IMR-90 (cell line): Measurements from ENCODE around the gene PRDM2. TPM values are rescaled to one million over a fixed set of nuclear protein-coding genes. Genes with fewer than 3 reads are reported as not detected.

Experiments used
- ATAC-seq: fragments of 200-7000 bp; cut with Tn5 transposase; 2 replicates; pipeline ENCODE4 v1.9.1; 2020; ENCODE audit warnings: low read depth, mild to moderate bottlenecking, moderate library complexity
- BruUV-seq: library from RNA; stranded (reverse); fragments of 400-500 nt; replicated peaks from 2 replicates; lab custom pipeline; 2021; lab: Mats Ljungman, UMichigan
- CTCF ChIA-PET: fragments of 300-600 bp; formaldehyde crosslinking; extraction: SDS; loops from one replicate; lab custom pipeline; 2021; ENCODE audit warnings: antibody characterized with exemption; lab: Yijun Ruan, JAX
- POLR2A ChIA-PET: fragments of 300-600 bp; sonication (Branson Sonifier 250); formaldehyde crosslinking; loops from one replicate; lab custom pipeline; 2022; ENCODE audit warnings: antibody characterized with exemption; ENCODE audit not compliant: unreplicated experiment; lab: Charles Lee
- DNase-seq: peaks from one replicate; pipeline ENCODE4 v3.0.0; 2013
- H2AFZ ChIP-seq: replicated peaks from 2 replicates; pipeline ENCODE3; 2013; ENCODE audit warnings: low read length, mild to moderate bottlenecking; ENCODE audit not compliant: poor library complexity
- H2AK5ac ChIP-seq: 2 replicates; pipeline ENCODE4 v1.6.1; 2013; ENCODE audit warnings: low read depth, low read length, inconsistent platforms
- H2AK9ac ChIP-seq: replicated peaks from 2 replicates; pipeline ENCODE3; 2013; ENCODE audit warnings: mild to moderate bottlenecking, low read depth, low read length, moderate library complexity; ENCODE audit not compliant: poor library complexity
- H2BK120ac ChIP-seq: 2 replicates; pipeline ENCODE4 v1.6.1; 2013; ENCODE audit warnings: low read depth, low read length, inconsistent platforms
- H2BK15ac ChIP-seq: 3 replicates; pipeline ENCODE4 v1.6.1; 2013; ENCODE audit warnings: low read depth, low read length, inconsistent platforms
- H2BK20ac ChIP-seq: 2 replicates; pipeline ENCODE4 v1.6.1; 2013; ENCODE audit warnings: low read depth, mild to moderate bottlenecking, inconsistent platforms, low read length, moderate library complexity
- H2BK5ac ChIP-seq: 2 replicates; pipeline ENCODE4 v1.6.1; 2013; ENCODE audit warnings: mild to moderate bottlenecking, low read depth, low read length, inconsistent platforms; ENCODE audit not compliant: poor library complexity, severe bottlenecking
- H3K14ac ChIP-seq: replicated peaks from 2 replicates; pipeline ENCODE4 v1.6.1; 2013; ENCODE audit warnings: low read depth, low read length, inconsistent platforms
- H3K18ac ChIP-seq: 2 replicates; pipeline ENCODE4 v1.6.1; 2013; ENCODE audit warnings: low read depth, low read length, control low read depth
- H3K23ac ChIP-seq: 2 replicates; pipeline ENCODE4 v1.6.1; 2013; ENCODE audit warnings: low read depth, low read length, inconsistent platforms
- H3K27ac ChIP-seq: 2 replicates; pipeline ENCODE4 v1.5.1; 2013; ENCODE audit warnings: mild to moderate bottlenecking, control low read depth, low read length; ENCODE audit not compliant: insufficient read depth
- H3K27me3 ChIP-seq: 2 replicates; pipeline ENCODE4 v1.6.1; 2013; ENCODE audit warnings: low read length; ENCODE audit not compliant: control insufficient read depth, insufficient read depth
- H3K36me3 ChIP-seq: 2 replicates; pipeline ENCODE4 v1.6.1; 2013; ENCODE audit warnings: low read length, mixed read lengths; ENCODE audit not compliant: control insufficient read depth, insufficient read depth
- H3K4ac ChIP-seq: 2 replicates; pipeline ENCODE4 v1.6.1; 2013; ENCODE audit warnings: low read depth, low read length, inconsistent platforms
- H3K4me1 ChIP-seq: 2 replicates; pipeline ENCODE4 v1.6.1; 2013; ENCODE audit warnings: low read length, mixed read lengths; ENCODE audit not compliant: control insufficient read depth, insufficient read depth
- H3K4me2 ChIP-seq: 2 replicates; pipeline ENCODE4 v1.6.1; 2013; ENCODE audit warnings: low read depth, mild to moderate bottlenecking, control low read depth, low read length, moderate library complexity
- H3K4me3 ChIP-seq: 2 replicates; pipeline ENCODE4 v1.5.1; 2013; ENCODE audit warnings: low read depth, mild to moderate bottlenecking, control low read depth, low read length, moderate library complexity; ENCODE audit not compliant: insufficient read depth
- H3K56ac ChIP-seq: 2 replicates; pipeline ENCODE4 v1.6.1; 2013; ENCODE audit warnings: low read length, inconsistent platforms; ENCODE audit not compliant: insufficient read depth; ENCODE audit errors: extremely low read depth
- H3K79me1 ChIP-seq, 2 experiments: 2 replicates each; pipeline ENCODE4 v1.6.1; 2013; ENCODE audit warnings: low read length in 2 of 2, inconsistent platforms in 1 of 2, low read depth in 1 of 2
- H3K9ac ChIP-seq: 2 replicates; pipeline ENCODE4 v1.6.1; 2013; ENCODE audit warnings: low read depth, low read length, control low read depth
- H3K9me1 ChIP-seq: 2 replicates; pipeline ENCODE4 v1.6.1; 2013; ENCODE audit warnings: low read length, inconsistent platforms; ENCODE audit not compliant: insufficient read depth
- H3K9me3 ChIP-seq: 2 replicates; pipeline ENCODE4 v1.6.1; 2013; ENCODE audit warnings: low read length; ENCODE audit not compliant: control insufficient read depth, insufficient read depth
- H4K20me1 ChIP-seq: 2 replicates; pipeline ENCODE4 v1.6.1; 2013; ENCODE audit warnings: low read length, inconsistent platforms; ENCODE audit not compliant: insufficient read depth
- H4K5ac ChIP-seq: 2 replicates; pipeline ENCODE4 v1.6.1; 2013; ENCODE audit warnings: mild to moderate bottlenecking, low read depth, low read length, control low read depth
- H4K8ac ChIP-seq, 2 experiments: 2 replicates each; pipeline ENCODE4 v1.6.1; 2013; ENCODE audit warnings: low read depth in 2 of 2, low read length in 2 of 2, control low read depth in 1 of 2, inconsistent platforms in 1 of 2
- H4K91ac ChIP-seq: 2 replicates; pipeline ENCODE4 v1.6.1; 2013; ENCODE audit warnings: low read depth, low read length, inconsistent platforms; ENCODE audit not compliant: insufficient read depth
- BHLHE40 ChIP-seq: fragments of 150-350 bp; IDR thresholded peaks from 2 replicates; pipeline ENCODE4 v1.6.1; 2016; ENCODE audit warnings: mild to moderate bottlenecking, low read depth, low read length
- CEBPB ChIP-seq: IDR thresholded peaks from 2 replicates; pipeline ENCODE4 v1.6.1; 2012; ENCODE audit warnings: low read depth, low read length, improper control_type of control experiment
- MAFK ChIP-seq: IDR thresholded peaks from 2 replicates; pipeline ENCODE4 v1.6.1; 2012; ENCODE audit warnings: low read depth, low read length, improper control_type of control experiment
- MXI1 ChIP-seq: IDR thresholded peaks from 2 replicates; pipeline ENCODE4 v1.6.1; 2012; ENCODE audit warnings: low read depth, mild to moderate bottlenecking, low read length, moderate library complexity, borderline replicate concordance
- POLR2A ChIP-seq: IDR thresholded peaks from 2 replicates; pipeline ENCODE4 v1.6.1; 2012; ENCODE audit warnings: mild to moderate bottlenecking, low read depth, low read length
- WGBS, 2 experiments: methylation state at CpG; one replicate each; pipeline versions ENCODE4 v1.1.5 to v1.1.7; 2013; ENCODE audit warnings: missing lambda C conversion rate in 2 of 2; ENCODE audit not compliant: insufficient read length in 1 of 2; ENCODE audit errors: extremely low coverage in 2 of 2; 5-methylcytosine and 5-hydroxymethylcytosine counted together
- dilution Hi-C: fragments of 300-500 bp; cut with HindIII; formaldehyde crosslinking; loops from one replicate; pipeline ENCODE4 v1.14.3; 2018; ENCODE audit warnings: low sequenced_read_pairs; ENCODE audit not compliant: unreplicated experiment
- in situ Hi-C: fragments of 300-500 bp; cut with MboI; formaldehyde crosslinking; loops from 3 replicates; pipeline ENCODE4 v1.14.3; 2019; ENCODE audit warnings: low sequenced_read_pairs, inconsistent platforms, mixed read lengths
- intact Hi-C: fragments of 100-400 bp; cut with micrococcal nuclease; formaldehyde crosslinking; loops from 2 replicates; pipeline ENCODE4 v1.10.0; 2022
- polyA plus RNA-seq, 3 experiments: library from polyadenylated mRNA; depleted of rRNA; stranded (reverse); fragments of >200 nt; gene quantifications; 2 replicates each; pipeline ENCODE4 v1.2.3, GENCODE V29; 2012; ENCODE audit warnings: low replicate concordance in 1 of 3
- total RNA-seq: library from RNA; depleted of rRNA; stranded (reverse); fragments of >200 nt; gene quantifications from 2 replicates; pipeline ENCODE4 v1.2.3, GENCODE V29; 2012
- TF ChIP-seq, protein P1 (sequence below): fragments of 150-350 bp; IDR thresholded peaks from 2 replicates; pipeline ENCODE4 v1.6.1; 2016; ENCODE audit warnings: low read depth, mild to moderate bottlenecking, low read length, moderate library complexity, borderline replicate concordance
- TF ChIP-seq, protein P2 (sequence below): conservative IDR thresholded peaks from 2 replicates; pipeline ENCODE4 v1.5.1; 2012; ENCODE audit warnings: mild to moderate bottlenecking, low read depth, low read length, improper control_type of control experiment

PRDM2 gene
- total and polyA plus RNA-seq, 2 of the 4 experiments (the other 2 are of a cell fraction): 3.4 to 8.9 TPM

GRCh38 chr1:13687151-13687715 lies 12.8 kb upstream of the PRDM2 start:
- no TSS peak for BruUV-seq
- Histone ChIP-seq H2BK20ac (no peak overlapping the region), H2AK5ac (no peak overlapping the region), H2AK9ac (no peak overlapping the region), H2AFZ (no peak overlapping the region), H3K27ac (no peak overlapping the region), H3K14ac (no peak overlapping the region), H3K4me2 (no peak overlapping the region), H4K20me1 (no peaks in the 10 kb centered on the region), H3K4me1 (no peaks in the 10 kb centered on the region), H3K4me3 (no peak overlapping the region), H4K5ac (no peak overlapping the region), H4K8ac (no peak overlapping the region), H3K4ac (no peak overlapping the region), H3K23ac (no peak overlapping the region), H3K9me1 (no peaks in the 10 kb centered on the region), H3K36me3 (no peaks in the 10 kb centered on the region), H3K9me3 (no peaks in the 10 kb centered on the region), H3K27me3 (no peaks in the 10 kb centered on the region), H3K79me1 (no peaks in the 10 kb centered on the region), H2BK15ac (no peak overlapping the region), H3K9ac (no peak overlapping the region), H2BK120ac (no peak overlapping the region), H3K18ac (no peak overlapping the region), H2BK5ac (no peak overlapping the region), H4K91ac (no peak overlapping the region), H3K56ac (no peak overlapping the region)
- no peak for ATAC-seq
- POLR2A ChIA-PET: no interaction called here
- intact Hi-C loops: no loop called here
- TF ChIP-seq POLR2A (no peak), MXI1 (no peak), MAFK (no peak), CEBPB (no peak), BHLHE40 (no peak)
- TF ChIP-seq, protein P1, sequence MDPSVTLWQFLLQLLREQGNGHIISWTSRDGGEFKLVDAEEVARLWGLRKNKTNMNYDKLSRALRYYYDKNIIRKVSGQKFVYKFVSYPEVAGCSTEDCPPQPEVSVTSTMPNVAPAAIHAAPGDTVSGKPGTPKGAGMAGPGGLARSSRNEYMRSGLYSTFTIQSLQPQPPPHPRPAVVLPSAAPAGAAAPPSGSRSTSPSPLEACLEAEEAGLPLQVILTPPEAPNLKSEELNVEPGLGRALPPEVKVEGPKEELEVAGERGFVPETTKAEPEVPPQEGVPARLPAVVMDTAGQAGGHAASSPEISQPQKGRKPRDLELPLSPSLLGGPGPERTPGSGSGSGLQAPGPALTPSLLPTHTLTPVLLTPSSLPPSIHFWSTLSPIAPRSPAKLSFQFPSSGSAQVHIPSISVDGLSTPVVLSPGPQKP: no peak
- TF ChIP-seq, protein P2, sequence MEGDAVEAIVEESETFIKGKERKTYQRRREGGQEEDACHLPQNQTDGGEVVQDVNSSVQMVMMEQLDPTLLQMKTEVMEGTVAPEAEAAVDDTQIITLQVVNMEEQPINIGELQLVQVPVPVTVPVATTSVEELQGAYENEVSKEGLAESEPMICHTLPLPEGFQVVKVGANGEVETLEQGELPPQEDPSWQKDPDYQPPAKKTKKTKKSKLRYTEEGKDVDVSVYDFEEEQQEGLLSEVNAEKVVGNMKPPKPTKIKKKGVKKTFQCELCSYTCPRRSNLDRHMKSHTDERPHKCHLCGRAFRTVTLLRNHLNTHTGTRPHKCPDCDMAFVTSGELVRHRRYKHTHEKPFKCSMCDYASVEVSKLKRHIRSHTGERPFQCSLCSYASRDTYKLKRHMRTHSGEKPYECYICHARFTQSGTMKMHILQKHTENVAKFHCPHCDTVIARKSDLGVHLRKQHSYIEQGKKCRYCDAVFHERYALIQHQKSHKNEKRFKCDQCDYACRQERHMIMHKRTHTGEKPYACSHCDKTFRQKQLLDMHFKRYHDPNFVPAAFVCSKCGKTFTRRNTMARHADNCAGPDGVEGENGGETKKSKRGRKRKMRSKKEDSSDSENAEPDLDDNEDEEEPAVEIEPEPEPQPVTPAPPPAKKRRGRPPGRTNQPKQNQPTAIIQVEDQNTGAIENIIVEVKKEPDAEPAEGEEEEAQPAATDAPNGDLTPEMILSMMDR: no peak
- CTCF ChIA-PET: no interaction called here
- no CpG with 5 or more reads among the region's 6 CpGs for WGBS, 2 experiments
- DNase-seq: no peak
- dilution Hi-C loops: no loop called here
- in situ Hi-C loops: no loop called here
